OCI-LY1 (cell line): Measurements from ENCODE around the gene MIEN1.

ENCODE experiments used
- H2AFZ ChIP-seq: fragments of 200-600 bp; sonication (generic), shearing (Covaris generic); 2 replicates; pipeline ENCODE4 v1.6.0; 2014; ENCODE audit warnings: antibody characterized with exemption, mild to moderate bottlenecking, low read length
- H3F3A ChIP-seq: fragments of 200-600 bp; sonication (generic), shearing (Covaris generic); 2 replicates; pipeline ENCODE4 v1.6.0; 2014; ENCODE audit warnings: mild to moderate bottlenecking, antibody characterized with exemption, low read length, moderate library complexity; ENCODE audit not compliant: insufficient read depth
- H3K27ac ChIP-seq: fragments of 200-600 bp; sonication (generic); 2 replicates; pipeline ENCODE4 v1.5.1; 2014; ENCODE audit warnings: low read length, mixed run types, mild to moderate bottlenecking, low read depth; ENCODE audit not compliant: poor library complexity, severe bottlenecking
- H3K27me3 ChIP-seq: fragments of 200-600 bp; sonication (generic); 2 replicates; pipeline ENCODE4 v1.6.0; 2014; ENCODE audit warnings: antibody characterized with exemption, mild to moderate bottlenecking, low read length, moderate library complexity; ENCODE audit not compliant: insufficient read depth
- H3K36me3 ChIP-seq: fragments of 200-600 bp; sonication (generic); 2 replicates; pipeline ENCODE4 v1.6.1; 2014; ENCODE audit warnings: mild to moderate bottlenecking, antibody characterized with exemption, low read length, moderate library complexity, mixed read lengths; ENCODE audit not compliant: insufficient read depth
- H3K4me1 ChIP-seq: fragments of 200-600 bp; sonication (generic); 2 replicates; pipeline ENCODE4 v1.5.1; 2014; ENCODE audit warnings: mild to moderate bottlenecking, low read length, moderate library complexity; ENCODE audit not compliant: insufficient read depth, severe bottlenecking
- H3K4me2 ChIP-seq: fragments of 200-600 bp; sonication (generic), shearing (Covaris generic); 2 replicates; pipeline ENCODE4 v1.6.1; 2014; ENCODE audit warnings: low read length
- H3K4me3 ChIP-seq: fragments of 200-600 bp; sonication (generic); 2 replicates; pipeline ENCODE4 v1.5.1; 2014; ENCODE audit warnings: low read length, low read depth, mild to moderate bottlenecking, mixed read lengths; ENCODE audit not compliant: poor library complexity, severe bottlenecking
- H3K79me2 ChIP-seq: fragments of 200-600 bp; shearing (Covaris generic); 2 replicates; pipeline ENCODE4 v1.6.1; 2016; ENCODE audit warnings: mixed run types, low read length, mixed read lengths; ENCODE audit not compliant: insufficient read depth
- H3K9ac ChIP-seq: fragments of 200-600 bp; sonication (generic), shearing (Covaris generic); 2 replicates; pipeline ENCODE4 v1.6.1; 2014; ENCODE audit warnings: mild to moderate bottlenecking, low read length, mixed read lengths
- H3K9me2 ChIP-seq: fragments of 200-600 bp; sonication (generic), shearing (Covaris generic); 2 replicates; pipeline ENCODE4 v1.6.1; 2014; ENCODE audit warnings: low read depth, mild to moderate bottlenecking, low read length, mixed read lengths
- H3K9me3 ChIP-seq: fragments of 200-600 bp; shearing (Covaris generic); 2 replicates; pipeline ENCODE4 v1.6.1; 2014; ENCODE audit warnings: low read length, mixed read lengths
- H4K20me1 ChIP-seq: fragments of 200-600 bp; sonication (generic), shearing (Covaris generic); 2 replicates; pipeline ENCODE4 v1.6.0; 2016; ENCODE audit warnings: mild to moderate bottlenecking, low read length; ENCODE audit not compliant: insufficient read depth
- CTCF ChIP-seq: fragments of 200-600 bp; sonication (generic), shearing (Covaris generic); IDR thresholded peaks from 2 replicates; pipeline ENCODE4 v1.5.1; 2017; ENCODE audit warnings: mild to moderate bottlenecking, antibody characterized with exemption, low read length, moderate library complexity, mixed read lengths
- EZH2 ChIP-seq: fragments of 200-600 bp; sonication (generic), shearing (Covaris generic); IDR thresholded peaks from 2 replicates; pipeline ENCODE4 v1.8.0; 2017; ENCODE audit warnings: borderline replicate concordance, mixed run types, mild to moderate bottlenecking, antibody characterized with exemption, low read length, moderate library complexity, mixed read lengths

MIEN1 gene

DNA sequence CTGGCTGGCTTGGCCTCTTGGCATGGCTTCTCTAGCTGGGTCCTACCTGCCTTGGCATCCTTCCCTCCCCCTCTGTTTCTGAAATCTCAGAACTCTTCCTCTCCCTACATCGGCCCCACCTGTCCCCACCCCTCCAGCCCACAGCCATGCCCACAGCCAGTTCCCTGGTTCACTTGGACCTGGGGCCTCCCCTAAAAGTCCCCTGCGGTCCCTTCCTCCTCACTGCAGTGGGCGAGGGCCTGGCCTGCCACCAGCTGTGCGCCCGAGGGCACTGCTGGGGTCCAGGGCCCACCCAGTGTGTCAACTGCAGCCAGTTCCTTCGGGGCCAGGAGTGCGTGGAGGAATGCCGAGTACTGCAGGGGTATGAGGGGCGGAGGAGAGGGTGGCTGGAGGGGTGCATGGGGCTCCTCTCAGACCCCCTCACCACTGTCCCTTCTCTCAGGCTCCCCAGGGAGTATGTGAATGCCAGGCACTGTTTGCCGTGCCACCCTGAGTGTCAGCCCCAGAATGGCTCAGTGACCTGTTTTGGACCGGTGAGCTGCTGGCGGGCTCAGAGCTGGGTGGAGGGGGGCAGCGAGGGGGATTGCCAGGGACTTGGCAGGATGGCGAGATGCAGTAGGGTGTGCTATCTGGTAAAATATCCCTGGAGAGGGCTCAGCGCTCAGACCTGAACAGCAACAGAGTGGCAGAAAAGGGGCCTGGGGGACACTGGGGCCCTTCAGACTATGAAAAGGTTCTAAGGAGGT lies 14.1 kb downstream of the MIEN1 start:
- Histone ChIP-seq H3K9me3 (no peaks in the 10 kb centered on the region), H3F3A (no peaks in the 10 kb centered on the region), H3K4me2 (no peak overlapping the region), H3K4me1 (no peaks in the 10 kb centered on the region), H3K36me3 (no peaks in the 10 kb centered on the region), H3K27me3 (no peaks in the 10 kb centered on the region), H3K9ac (no peak overlapping the region), H3K79me2 (no peaks in the 10 kb centered on the region), H4K20me1 (no peaks in the 10 kb centered on the region), H2AFZ (no peak overlapping the region), H3K4me3 (no peak overlapping the region), H3K27ac (no peak overlapping the region), H3K9me2 (no peaks in the 10 kb centered on the region)
- no peak for TF ChIP-seq CTCF

- no peak overlapping the region for H3K4me2 ChIP-seq
- no peak overlapping the region for H3K4me3 ChIP-seq
- H3K9ac ChIP-seq = no peak overlapping the region
- H2AFZ ChIP-seq = no peak overlapping the region
- no peaks in the 10 kb centered on the region for H3K36me3 ChIP-seq
- H3K9me3 ChIP-seq = no peaks in the 10 kb centered on the region
- H3K27me3 ChIP-seq = no peaks in the 10 kb centered on the region
- H3K27ac ChIP-seq = no peak overlapping the region
- H3K4me1 ChIP-seq = no peaks in the 10 kb centered on the region
- H3K9me2 ChIP-seq = no peaks in the 10 kb centered on the region
- no peaks in the 10 kb centered on the region for H3F3A ChIP-seq
- no peaks in the 10 kb centered on the region for H4K20me1 ChIP-seq
- H3K79me2 ChIP-seq = no peaks in the 10 kb centered on the region
- no peak for TF ChIP-seq EZH2
- no peak for TF ChIP-seq CTCF
Measured at GRCh38 chr17:39715375-39716072, 14.8 kb downstream of the MIEN1 start.

DNA sequence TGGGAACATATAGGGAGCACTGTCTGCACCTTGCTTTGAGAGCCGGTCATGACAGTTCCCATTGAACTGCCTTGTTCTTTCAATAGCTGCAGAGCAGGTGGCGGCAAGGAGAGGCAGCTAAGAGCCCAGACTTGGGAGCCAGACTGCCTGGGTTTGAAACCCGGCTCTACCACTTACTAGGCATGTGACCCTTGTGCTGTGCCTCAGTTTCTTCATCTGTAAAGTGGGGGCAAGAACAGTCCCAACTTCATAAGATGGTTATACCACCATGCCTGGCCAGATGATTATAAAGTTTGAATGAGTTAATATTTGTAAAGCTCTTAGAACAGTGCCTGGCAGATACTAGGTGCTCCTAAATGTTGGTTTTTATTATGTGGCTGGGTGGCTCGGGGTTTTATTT lies 16.1 kb downstream of the MIEN1 start:
- Histone ChIP-seq H3K79me2 (no peaks in the 10 kb centered on the region), H3K4me1 (no peaks in the 10 kb centered on the region), H2AFZ (no peak overlapping the region), H3K9me3 (no peaks in the 10 kb centered on the region), H3K9me2 (no peaks in the 10 kb centered on the region), H3K27me3 (no peaks in the 10 kb centered on the region), H3K4me2 (no peak overlapping the region), H3K27ac (no peak overlapping the region), H3F3A (no peaks in the 10 kb centered on the region), H4K20me1 (no peaks in the 10 kb centered on the region), H3K4me3 (no peak overlapping the region), H3K9ac (no peak overlapping the region), H3K36me3 (no peaks in the 10 kb centered on the region)
- TF ChIP-seq EZH2 (no peak), CTCF (no peak)
